Loucy (cell line): ENCODE results near the gene COL6A2.

Experiments
- H2AFZ ChIP-seq: fragments of 200-600 bp; sonication (generic); 2 replicates; pipeline ENCODE4 v1.6.0; 2016; ENCODE audit warnings: antibody characterized with exemption, mild to moderate bottlenecking, low read length, moderate library complexity
- H3F3A ChIP-seq: fragments of 200-600 bp; 2 replicates; pipeline ENCODE4 v1.6.0; 2016; ENCODE audit warnings: antibody characterized with exemption, low read depth, mild to moderate bottlenecking
- H3K27me3 ChIP-seq: fragments of 200-600 bp; sonication (generic); 2 replicates; pipeline ENCODE4 v1.6.1; 2014; ENCODE audit warnings: low read length, mild to moderate bottlenecking; ENCODE audit not compliant: insufficient read depth, poor library complexity, severe bottlenecking
- H3K36me3 ChIP-seq: fragments of 200-600 bp; sonication (generic); 2 replicates; pipeline ENCODE4 v1.6.1; 2016; ENCODE audit warnings: low read length; ENCODE audit not compliant: insufficient read depth
- H3K4me1 ChIP-seq: fragments of 200-600 bp; sonication (generic); 2 replicates; pipeline ENCODE4 v1.5.1; 2014; ENCODE audit warnings: low read length, mild to moderate bottlenecking; ENCODE audit not compliant: insufficient read depth, poor library complexity, severe bottlenecking
- H3K4me2 ChIP-seq: fragments of 200-600 bp; sonication (generic); 2 replicates; pipeline ENCODE4 v1.6.0; 2014; ENCODE audit warnings: antibody characterized with exemption, low read length, low read depth, mild to moderate bottlenecking; ENCODE audit not compliant: poor library complexity, severe bottlenecking
- H3K4me3 ChIP-seq: fragments of 200-600 bp; sonication (generic); 2 replicates; pipeline ENCODE4 v1.5.1; 2014; ENCODE audit warnings: low read length, mild to moderate bottlenecking, mixed read lengths; ENCODE audit not compliant: poor library complexity, severe bottlenecking
- H3K79me2 ChIP-seq: fragments of 200-600 bp; sonication (generic); 2 replicates; pipeline ENCODE4 v1.6.1; 2014; ENCODE audit warnings: low read length; ENCODE audit not compliant: insufficient read depth
- H3K9ac ChIP-seq: fragments of 200-600 bp; sonication (generic); 2 replicates; pipeline ENCODE4 v1.6.0; 2014; ENCODE audit warnings: mild to moderate bottlenecking, low read depth, low read length, moderate library complexity; ENCODE audit not compliant: poor library complexity, severe bottlenecking
- H3K9me2 ChIP-seq: fragments of 200-600 bp; sonication (generic); replicated peaks from 2 replicates; pipeline ENCODE4 v1.6.1; 2016; ENCODE audit warnings: low read depth, low read length, mixed read lengths
- H3K9me3 ChIP-seq: fragments of 200-600 bp; sonication (generic); 2 replicates; pipeline ENCODE4 v1.6.1; 2014; ENCODE audit warnings: mild to moderate bottlenecking, antibody characterized with exemption, low read length, low read depth; ENCODE audit not compliant: insufficient read depth
- H4K20me1 ChIP-seq: fragments of 200-600 bp; sonication (generic); 2 replicates; pipeline ENCODE4 v1.6.0; 2014; ENCODE audit warnings: antibody characterized with exemption, low read length, mild to moderate bottlenecking; ENCODE audit not compliant: insufficient read depth, poor library complexity, severe bottlenecking
- EZH2phosphoT487 ChIP-seq: fragments of 200-600 bp; IDR thresholded peaks from 2 replicates; pipeline ENCODE4 v1.6.1; 2018; ENCODE audit warnings: antibody characterized with exemption, mild to moderate bottlenecking, moderate library complexity, borderline replicate concordance
- TF ChIP-seq, protein P1 (sequence below): fragments of 200-600 bp; sonication (generic); conservative IDR thresholded peaks from 2 replicates; pipeline ENCODE4 v1.5.1; 2014; ENCODE audit warnings: mild to moderate bottlenecking, antibody characterized with exemption, low read length

COL6A2 gene

DNA sequence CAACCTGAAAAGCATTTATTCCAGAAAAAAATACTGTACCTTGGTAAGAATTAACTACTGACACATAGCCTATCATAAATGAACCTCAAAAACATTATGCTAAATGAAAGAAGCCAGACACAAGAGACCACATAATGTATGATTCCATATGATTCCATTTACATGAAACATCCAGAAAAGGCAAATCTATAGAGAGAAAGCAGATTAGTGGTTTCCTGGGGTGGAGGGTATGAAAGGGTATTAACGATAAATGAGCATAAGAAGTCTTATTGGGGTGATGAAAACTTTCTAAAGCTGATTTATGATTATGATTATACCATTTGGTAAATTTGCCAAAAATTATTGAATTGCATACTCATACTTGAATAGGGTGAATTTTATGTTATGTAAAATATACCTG lies 10.3 kb upstream of the COL6A2 start:
- H3K4me1 ChIP-seq = no peaks in the 10 kb centered on the region
- no peaks in the 10 kb centered on the region for H4K20me1 ChIP-seq
- no peak overlapping the region for H2AFZ ChIP-seq
- no peaks in the 10 kb centered on the region for H3K36me3 ChIP-seq
- no peaks in the 10 kb centered on the region for H3F3A ChIP-seq
- H3K4me3 ChIP-seq = no peak overlapping the region
- no peak for TF ChIP-seq EZH2phosphoT487
- TF ChIP-seq, protein P1, sequence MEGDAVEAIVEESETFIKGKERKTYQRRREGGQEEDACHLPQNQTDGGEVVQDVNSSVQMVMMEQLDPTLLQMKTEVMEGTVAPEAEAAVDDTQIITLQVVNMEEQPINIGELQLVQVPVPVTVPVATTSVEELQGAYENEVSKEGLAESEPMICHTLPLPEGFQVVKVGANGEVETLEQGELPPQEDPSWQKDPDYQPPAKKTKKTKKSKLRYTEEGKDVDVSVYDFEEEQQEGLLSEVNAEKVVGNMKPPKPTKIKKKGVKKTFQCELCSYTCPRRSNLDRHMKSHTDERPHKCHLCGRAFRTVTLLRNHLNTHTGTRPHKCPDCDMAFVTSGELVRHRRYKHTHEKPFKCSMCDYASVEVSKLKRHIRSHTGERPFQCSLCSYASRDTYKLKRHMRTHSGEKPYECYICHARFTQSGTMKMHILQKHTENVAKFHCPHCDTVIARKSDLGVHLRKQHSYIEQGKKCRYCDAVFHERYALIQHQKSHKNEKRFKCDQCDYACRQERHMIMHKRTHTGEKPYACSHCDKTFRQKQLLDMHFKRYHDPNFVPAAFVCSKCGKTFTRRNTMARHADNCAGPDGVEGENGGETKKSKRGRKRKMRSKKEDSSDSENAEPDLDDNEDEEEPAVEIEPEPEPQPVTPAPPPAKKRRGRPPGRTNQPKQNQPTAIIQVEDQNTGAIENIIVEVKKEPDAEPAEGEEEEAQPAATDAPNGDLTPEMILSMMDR = no peak
- H3K4me2 ChIP-seq = no peak overlapping the region
- H3K9me3 ChIP-seq = peaks cover 40% of the 10 kb centered on the region; the same call in 1 of the 2 replicates
- no peaks in the 10 kb centered on the region for H3K27me3 ChIP-seq
- no peaks in the 10 kb centered on the region for H3K79me2 ChIP-seq
- H3K9ac ChIP-seq = no peak overlapping the region
- H3K9me2 ChIP-seq = no peaks in the 10 kb centered on the region

DNA sequence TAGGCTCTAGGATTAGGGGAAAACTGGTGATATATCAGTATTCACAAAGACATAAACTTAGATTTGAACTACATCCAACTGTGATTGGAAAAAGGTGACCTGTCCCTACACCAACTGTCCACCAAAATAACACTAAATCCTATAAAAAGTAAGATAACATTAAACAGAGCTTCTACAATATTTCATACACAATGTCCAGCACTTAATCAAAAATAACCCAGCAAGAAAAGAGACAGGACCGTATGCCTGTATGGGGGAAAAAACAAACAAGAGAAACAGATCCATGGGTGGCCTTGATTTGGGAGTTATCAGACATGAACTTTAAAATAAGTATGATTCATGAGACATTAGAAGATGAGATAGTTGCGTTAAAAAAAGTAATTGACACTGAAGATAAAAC lies 9.7 kb upstream of the COL6A2 start:
- no peaks in the 10 kb centered on the region for H3K4me1 ChIP-seq
- H3K9me3 ChIP-seq = peaks cover 40% of the 10 kb centered on the region; the same call in 1 of the 2 replicates

DNA sequence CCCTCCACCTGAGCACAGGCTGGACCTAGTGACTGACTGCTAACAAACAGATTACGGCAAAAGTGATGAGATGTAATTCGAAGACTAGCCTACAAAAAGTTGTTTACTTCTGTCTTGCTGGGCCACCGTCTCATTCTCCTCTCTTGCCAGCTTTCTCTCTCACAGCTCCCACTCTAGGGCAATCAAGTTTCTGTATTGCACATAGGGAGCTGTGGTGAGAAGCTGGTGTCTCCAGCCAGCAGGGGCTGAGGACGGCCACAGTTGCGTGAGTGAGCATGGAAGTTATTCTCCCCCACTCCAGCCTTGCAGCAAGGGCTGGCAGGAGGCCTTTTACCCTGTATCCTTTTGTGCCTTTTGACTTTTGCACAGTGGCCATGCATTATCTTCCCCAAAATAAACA lies 8.6 kb upstream of the COL6A2 start:
- no peaks in the 10 kb centered on the region for H3K9me2 ChIP-seq
- H3K9ac ChIP-seq = no peak overlapping the region
- no peak overlapping the region for H3K4me3 ChIP-seq
- no peaks in the 10 kb centered on the region for H3K36me3 ChIP-seq
- H3K4me2 ChIP-seq = no peak overlapping the region
- no peaks in the 10 kb centered on the region for H3K27me3 ChIP-seq
- TF ChIP-seq, protein P1 = no peak
- TF ChIP-seq EZH2phosphoT487 = no peak
- no peaks in the 10 kb centered on the region for H4K20me1 ChIP-seq
- H3K9me3 ChIP-seq = peaks cover 31% of the 10 kb centered on the region; the same call in 1 of the 2 replicates
- no peak overlapping the region for H2AFZ ChIP-seq
- no peaks in the 10 kb centered on the region for H3K4me1 ChIP-seq
- no peaks in the 10 kb centered on the region for H3K79me2 ChIP-seq
- H3F3A ChIP-seq = no peaks in the 10 kb centered on the region

More for the DNA sequence above, 9.7 kb upstream of the COL6A2 start:
- H3F3A ChIP-seq = no peaks in the 10 kb centered on the region
- no peak overlapping the region for H2AFZ ChIP-seq
- no peaks in the 10 kb centered on the region for H4K20me1 ChIP-seq
- no peak overlapping the region for H3K9ac ChIP-seq
- H3K36me3 ChIP-seq = no peaks in the 10 kb centered on the region
- no peaks in the 10 kb centered on the region for H3K79me2 ChIP-seq
- H3K9me2 ChIP-seq = no peaks in the 10 kb centered on the region
- H3K27me3 ChIP-seq = no peaks in the 10 kb centered on the region
- no peak overlapping the region for H3K4me3 ChIP-seq
- H3K4me2 ChIP-seq = no peak overlapping the region
- TF ChIP-seq, protein P1 = no peak
- TF ChIP-seq EZH2phosphoT487 = no peak
